T-helper 2 cell treated with Interferon-gamma antibody and Interleukin-4, amounts not matched to agents 5 μg/mL and 100 μg/mL, for 36 hours (primary cell): ENCODE data around the gene SBF2.
"Not testable (repeated sequence)": the region's sequence is repeated elsewhere in the genome, so short reads cannot be mapped to it uniquely, and the experiment has no call there.

Experiments used
- DNase-seq: peaks from one replicate; pipeline ENCODE4 v3.0.0; 2021; ENCODE audit warnings: low spot score
- H3K27ac Mint-ChIP-seq: one replicate; pipeline ENCODE4 v1.8.0; 2021; ENCODE audit warnings: mild to moderate bottlenecking, mixed read lengths
- H3K27me3 Mint-ChIP-seq: one replicate; pipeline ENCODE4 v1.8.0; 2021; ENCODE audit warnings: low read depth, mixed read lengths
- H3K36me3 Mint-ChIP-seq: one replicate; pipeline ENCODE4 v1.8.0; 2021; ENCODE audit warnings: low read depth, mixed read lengths
- H3K4me1 Mint-ChIP-seq: one replicate; pipeline ENCODE4 v1.8.0; 2021; ENCODE audit warnings: low read depth, mixed read lengths
- H3K4me3 Mint-ChIP-seq: one replicate; pipeline ENCODE4 v1.8.0; 2022; ENCODE audit warnings: mild to moderate bottlenecking, moderate library complexity, mixed read lengths
- H3K9me3 Mint-ChIP-seq: one replicate; pipeline ENCODE4 v1.8.0; 2021; ENCODE audit warnings: mixed read lengths

Gene SBF2

GRCh38 chr11:9956483-9956882, 337.5 kb downstream of the SBF2 start:
- H3K4me3 Mint-ChIP-seq: no peak overlapping the region
- H3K9me3 Mint-ChIP-seq: no peaks in the 10 kb centered on the region
- H3K4me1 Mint-ChIP-seq: no peaks in the 10 kb centered on the region
- no peaks in the 10 kb centered on the region for H3K36me3 Mint-ChIP-seq
- H3K27ac Mint-ChIP-seq: no peak overlapping the region
- H3K27me3 Mint-ChIP-seq: no peaks in the 10 kb centered on the region
- DNase-seq: no peak

GRCh38 chr11:9955391-9955790, 338.6 kb downstream of the SBF2 start:
- Mint-ChIP-seq H3K9me3 (no peaks in the 10 kb centered on the region), H3K4me1 (no peaks in the 10 kb centered on the region), H3K36me3 (no peaks in the 10 kb centered on the region), H3K27me3 (no peaks in the 10 kb centered on the region), H3K27ac (no peak overlapping the region), H3K4me3 (no peak overlapping the region)
- DNase-seq: no peak

- no peak overlapping the region for H3K27ac Mint-ChIP-seq
- no peaks in the 10 kb centered on the region for H3K9me3 Mint-ChIP-seq
- H3K4me3 Mint-ChIP-seq: no peak overlapping the region
- no peaks in the 10 kb centered on the region for H3K4me1 Mint-ChIP-seq
- DNase-seq: no peak
- H3K36me3 Mint-ChIP-seq: no peaks in the 10 kb centered on the region
- H3K27me3 Mint-ChIP-seq: peaks cover 2% of the 10 kb centered on the region
Measured at GRCh38 chr11:9953994-9954626, 339.9 kb downstream of the SBF2 start.

GRCh38 chr11:9952511-9953196, 341.4 kb downstream of the SBF2 start:
- Mint-ChIP-seq H3K36me3 (no peaks in the 10 kb centered on the region), H3K27ac (no peak overlapping the region), H3K4me3 (no peak overlapping the region), H3K9me3 (no peaks in the 10 kb centered on the region), H3K4me1 (no peaks in the 10 kb centered on the region), H3K27me3 (peaks cover 2% of the 10 kb centered on the region)
- no peak for DNase-seq

- Mint-ChIP-seq H3K4me3 (no peak overlapping the region), H3K4me1 (no peaks in the 10 kb centered on the region), H3K36me3 (no peaks in the 10 kb centered on the region), H3K27ac (no peak overlapping the region), H3K27me3 (peaks cover 2% of the 10 kb centered on the region), H3K9me3 (no peaks in the 10 kb centered on the region)
- no peak for DNase-seq
Measured at GRCh38 chr11:9951807-9952206, 342.2 kb downstream of the SBF2 start.

- no peaks in the 10 kb centered on the region for H3K4me1 Mint-ChIP-seq
- no peak overlapping the region for H3K4me3 Mint-ChIP-seq
- H3K27ac Mint-ChIP-seq: no peak overlapping the region
- no peak for DNase-seq
- H3K27me3 Mint-ChIP-seq: peaks cover 2% of the 10 kb centered on the region
- H3K36me3 Mint-ChIP-seq: no peaks in the 10 kb centered on the region
- H3K9me3 Mint-ChIP-seq: no peaks in the 10 kb centered on the region
Measured at GRCh38 chr11:9950462-9950861, 343.6 kb downstream of the SBF2 start.

- Mint-ChIP-seq H3K4me1 (no peaks in the 10 kb centered on the region), H3K4me3 (no peak overlapping the region), H3K27ac (no peak overlapping the region), H3K27me3 (peaks cover 2% of the 10 kb centered on the region), H3K9me3 (no peaks in the 10 kb centered on the region), H3K36me3 (no peaks in the 10 kb centered on the region)
- DNase-seq: no peak
Measured at GRCh38 chr11:9947231-9947864, 346.7 kb downstream of the SBF2 start.

- not testable (repeated sequence) for H3K36me3 Mint-ChIP-seq, H3K4me1 Mint-ChIP-seq, DNase-seq, H3K9me3 Mint-ChIP-seq, H3K27ac Mint-ChIP-seq, H3K27me3 Mint-ChIP-seq, H3K4me3 Mint-ChIP-seq
Measured at GRCh38 chr11:9945680-9946079, 348.3 kb downstream of the SBF2 start.

- DNase-seq: no peak
- no peaks in the 10 kb centered on the region for H3K27me3 Mint-ChIP-seq
- H3K4me1 Mint-ChIP-seq: no peaks in the 10 kb centered on the region
- H3K4me3 Mint-ChIP-seq: no peak overlapping the region
- no peak overlapping the region for H3K27ac Mint-ChIP-seq
- no peaks in the 10 kb centered on the region for H3K9me3 Mint-ChIP-seq
- H3K36me3 Mint-ChIP-seq: no peaks in the 10 kb centered on the region
Measured at GRCh38 chr11:9943386-9944110, 350.5 kb downstream of the SBF2 start.

- H3K27ac Mint-ChIP-seq: no peak overlapping the region
- no peaks in the 10 kb centered on the region for H3K4me1 Mint-ChIP-seq
- no peaks in the 10 kb centered on the region for H3K9me3 Mint-ChIP-seq
- no peaks in the 10 kb centered on the region for H3K36me3 Mint-ChIP-seq
- no peaks in the 10 kb centered on the region for H3K27me3 Mint-ChIP-seq
- no peak for DNase-seq
- no peak overlapping the region for H3K4me3 Mint-ChIP-seq
Measured at GRCh38 chr11:9941991-9942390, 352.0 kb downstream of the SBF2 start.

GRCh38 chr11:9939150-9939549, 354.9 kb downstream of the SBF2 start:
- not testable (repeated sequence) for H3K4me1 Mint-ChIP-seq, H3K36me3 Mint-ChIP-seq, H3K27me3 Mint-ChIP-seq, DNase-seq, H3K9me3 Mint-ChIP-seq, H3K27ac Mint-ChIP-seq, H3K4me3 Mint-ChIP-seq

- Mint-ChIP-seq H3K9me3 (peaks cover 6% of the 10 kb centered on the region), H3K4me1 (no peaks in the 10 kb centered on the region), H3K36me3 (no peaks in the 10 kb centered on the region), H3K27me3 (no peaks in the 10 kb centered on the region), H3K4me3 (no peak overlapping the region), H3K27ac (no peak overlapping the region)
- no peak for DNase-seq
Measured at GRCh38 chr11:9936754-9937153, 357.3 kb downstream of the SBF2 start.

- not testable (repeated sequence) for H3K4me1 Mint-ChIP-seq, DNase-seq, H3K27ac Mint-ChIP-seq, H3K4me3 Mint-ChIP-seq, H3K27me3 Mint-ChIP-seq, H3K36me3 Mint-ChIP-seq
- H3K9me3 Mint-ChIP-seq: peaks cover 14% of the 10 kb centered on the region
Measured at GRCh38 chr11:9932843-9933242, 361.2 kb downstream of the SBF2 start.
